Activated gamma-delta T cell treated with Interleukin-2 at 50 U/mL for 16 hours (primary cell): ENCODE measurements around the gene HDGFL1.

Experiments used
- DNase-seq: peaks from one replicate; pipeline ENCODE4 v3.0.0-alpha.2; 2020

The HDGFL1 gene

GRCh38 chr6:22569281-22570184 lies at the start of gene HDGFL1:
TSS of gene HDGFL1 (plus strand) at chr6:22569566. CDS start at chr6:22569576, 10 bp downstream.
- no peak for DNase-seq

- no peak for DNase-seq
Measured at GRCh38 chr6:22521035-22521434, 48.3 kb upstream of the HDGFL1 start.

- no peak for DNase-seq
Measured at GRCh38 chr6:22526736-22527135, 42.6 kb upstream of the HDGFL1 start.

- DNase-seq = no peak
Measured at GRCh38 chr6:22529866-22530265, 39.5 kb upstream of the HDGFL1 start.

- no peak for DNase-seq
Measured at GRCh38 chr6:22530506-22530905, 38.9 kb upstream of the HDGFL1 start.

- no peak for DNase-seq
Measured at GRCh38 chr6:22536122-22536521, 33.2 kb upstream of the HDGFL1 start.

- no peak for DNase-seq
Measured at GRCh38 chr6:22544476-22544875, 24.9 kb upstream of the HDGFL1 start.

GRCh38 chr6:22545051-22545450 lies 24.3 kb upstream of the HDGFL1 start:
- no peak for DNase-seq

GRCh38 chr6:22546236-22546635 lies 23.1 kb upstream of the HDGFL1 start:
- DNase-seq = no peak

- DNase-seq = no peak
Measured at GRCh38 chr6:22550971-22551670, 18.2 kb upstream of the HDGFL1 start.

- DNase-seq = no peak
Measured at GRCh38 chr6:22556266-22556665, 13.1 kb upstream of the HDGFL1 start.

GRCh38 chr6:22557007-22557406 lies 12.4 kb upstream of the HDGFL1 start:
- no peak for DNase-seq

- DNase-seq = no peak
Measured at GRCh38 chr6:22558288-22558882, 11.0 kb upstream of the HDGFL1 start.

- no peak for DNase-seq
Measured at GRCh38 chr6:22568854-22569253, 512 bp upstream of the HDGFL1 start.

- no peak for DNase-seq
Measured at GRCh38 chr6:22570185-22570551, 802 bp downstream of the HDGFL1 start.

- DNase-seq = no peak
Measured at GRCh38 chr6:22575190-22575589, 5.8 kb downstream of the HDGFL1 start.

- DNase-seq = no peak
Measured at GRCh38 chr6:22579439-22579838, 10.1 kb downstream of the HDGFL1 start.

- DNase-seq = no peak
Measured at GRCh38 chr6:22580337-22580736, 11.0 kb downstream of the HDGFL1 start.

- DNase-seq = no peak
Measured at GRCh38 chr6:22582417-22583205, 13.2 kb downstream of the HDGFL1 start.

GRCh38 chr6:22583230-22583629 lies 13.9 kb downstream of the HDGFL1 start:
- DNase-seq = no peak

- DNase-seq = no peak
Measured at GRCh38 chr6:22583927-22584326, 14.6 kb downstream of the HDGFL1 start.

- DNase-seq = no peak
Measured at GRCh38 chr6:22589118-22589517, 19.8 kb downstream of the HDGFL1 start.

GRCh38 chr6:22590423-22590822 lies 21.1 kb downstream of the HDGFL1 start:
- DNase-seq = no peak
